Spleen (tissue), 7 donors: ENCODE results near the gene ZER1.

Experiments used
- POLR2AphosphoS5 ChIP-seq, 3 donors: sonication (generic); formaldehyde crosslinking; IDR thresholded peaks; one replicate each; pipeline ENCODE4 v1.5.1; 2017; ENCODE audit warnings: antibody characterized with exemption in 3 of 3
- TF ChIP-seq, protein P1 (sequence below), 11 experiments: fragments of 200-600 bp in 7 of 11; fragments of 450-650 bp in 4 of 11; sonication (generic) in 4 of 11; IDR thresholded peaks in 8 of 11; conservative IDR thresholded peaks in 3 of 11; 1 replicate in 7 of 11; 2 replicates in 4 of 11; pipeline versions ENCODE4 v1.4.0 to v1.8.0; 2016 to 2021; ENCODE audit warnings: antibody characterized with exemption in 11 of 11, inconsistent platforms in 4 of 11, mild to moderate bottlenecking in 1 of 11
- donor health status: DM: no; HTN: no; CAD: no; lungs with moderate emphysema.
- donor health status: DM: no; HTN: no; CAD: no.
- donor health status: DM: no; HTN: no; CAD: no.

GRCh38 chr9:128729302-128729701, 42.4 kb downstream of the ZER1 start:
- TF ChIP-seq POLR2AphosphoS5 (IDR thresholded peaks at IDR 0.05) = no peak
- TF ChIP-seq, protein P1, sequence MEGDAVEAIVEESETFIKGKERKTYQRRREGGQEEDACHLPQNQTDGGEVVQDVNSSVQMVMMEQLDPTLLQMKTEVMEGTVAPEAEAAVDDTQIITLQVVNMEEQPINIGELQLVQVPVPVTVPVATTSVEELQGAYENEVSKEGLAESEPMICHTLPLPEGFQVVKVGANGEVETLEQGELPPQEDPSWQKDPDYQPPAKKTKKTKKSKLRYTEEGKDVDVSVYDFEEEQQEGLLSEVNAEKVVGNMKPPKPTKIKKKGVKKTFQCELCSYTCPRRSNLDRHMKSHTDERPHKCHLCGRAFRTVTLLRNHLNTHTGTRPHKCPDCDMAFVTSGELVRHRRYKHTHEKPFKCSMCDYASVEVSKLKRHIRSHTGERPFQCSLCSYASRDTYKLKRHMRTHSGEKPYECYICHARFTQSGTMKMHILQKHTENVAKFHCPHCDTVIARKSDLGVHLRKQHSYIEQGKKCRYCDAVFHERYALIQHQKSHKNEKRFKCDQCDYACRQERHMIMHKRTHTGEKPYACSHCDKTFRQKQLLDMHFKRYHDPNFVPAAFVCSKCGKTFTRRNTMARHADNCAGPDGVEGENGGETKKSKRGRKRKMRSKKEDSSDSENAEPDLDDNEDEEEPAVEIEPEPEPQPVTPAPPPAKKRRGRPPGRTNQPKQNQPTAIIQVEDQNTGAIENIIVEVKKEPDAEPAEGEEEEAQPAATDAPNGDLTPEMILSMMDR (IDR thresholded peaks at IDR 0.05 in 8 of 11, conservative IDR thresholded peaks at IDR 0.05 in 3 of 11) = no peak
